Fibroblast of lung (primary cell): Measurements from ENCODE around the gene ATXN7L1. TPM values are rescaled to one million over a fixed set of nuclear protein-coding genes. Genes with fewer than 3 reads are reported as not detected.
A peak's percentile ranks its signal among the peaks of the same experiment; 100 is the strongest.

ENCODE experiments used
- DNase-seq, 2 donors: peaks; one replicate each; pipeline versions ENCODE4 v3.0.0 to v3.0.0-alpha.2; 2010; ENCODE audit warnings: low read depth in 2 of 2
- H2AFZ ChIP-seq: 2 replicates; pipeline ENCODE4 v1.5.1; 2012; ENCODE audit warnings: low read length, control low read depth, inconsistent platforms
- H3K27ac ChIP-seq: 2 replicates; pipeline ENCODE4 v1.5.1; 2011; ENCODE audit warnings: low read length, control low read depth; ENCODE audit not compliant: insufficient read depth
- H3K27me3 ChIP-seq: 2 replicates; pipeline ENCODE4 v1.5.1; 2011; ENCODE audit warnings: mild to moderate bottlenecking, low read length; ENCODE audit not compliant: control insufficient read depth, insufficient read depth
- H3K36me3 ChIP-seq: 2 replicates; pipeline ENCODE4 v1.5.1; 2011; ENCODE audit warnings: low read length; ENCODE audit not compliant: control insufficient read depth, insufficient read depth
- H3K4me1 ChIP-seq: 2 replicates; pipeline ENCODE4 v1.5.1; 2011; ENCODE audit warnings: low read length; ENCODE audit not compliant: control insufficient read depth, insufficient read depth; ENCODE audit errors: extremely low read depth
- H3K4me2 ChIP-seq: 2 replicates; pipeline ENCODE4 v1.5.1; 2011; ENCODE audit warnings: low read length, control low read depth; ENCODE audit not compliant: insufficient read depth; ENCODE audit errors: extremely low read depth
- H3K4me3 ChIP-seq, 4 experiments: fragments of 200-600 bp in 1 of 4; sonication (generic) in 1 of 4; replicated peaks in 1 of 4; 2 replicates each; pipeline ENCODE4 v1.5.1; 2011 to 2016; ENCODE audit warnings: low read length in 4 of 4, low read depth in 3 of 4, mild to moderate bottlenecking in 3 of 4, control low read depth in 2 of 4, inconsistent platforms in 1 of 4, mixed read lengths in 1 of 4; ENCODE audit not compliant: insufficient read depth in 1 of 4; ENCODE audit errors: control extremely low read depth in 1 of 4
- H3K79me2 ChIP-seq: 2 replicates; pipeline ENCODE4 v1.5.1; 2012; ENCODE audit warnings: mild to moderate bottlenecking, low read length, inconsistent platforms; ENCODE audit not compliant: control insufficient read depth, insufficient read depth
- H3K9ac ChIP-seq: 2 replicates; pipeline ENCODE4 v1.5.1; 2011; ENCODE audit warnings: mild to moderate bottlenecking, low read length, control low read depth; ENCODE audit not compliant: insufficient read depth
- H3K9me3 ChIP-seq: 2 replicates; pipeline ENCODE4 v1.5.1; 2012; ENCODE audit warnings: low read depth, low read length; ENCODE audit not compliant: control insufficient read depth, insufficient read depth
- H4K20me1 ChIP-seq: 2 replicates; pipeline ENCODE4 v1.5.1; 2011; ENCODE audit warnings: low read length; ENCODE audit not compliant: control insufficient read depth, insufficient read depth; ENCODE audit errors: extremely low read depth
- CTCF ChIP-seq, 2 donors: IDR thresholded peaks in 1 of 2; conservative IDR thresholded peaks in 1 of 2; 1 replicate in 1 of 2; 2 replicates in 1 of 2; pipeline ENCODE4 v1.5.1; 2011 to 2012; ENCODE audit warnings: low read length in 2 of 2, control low read depth in 1 of 2, inconsistent platforms in 1 of 2, low read depth in 1 of 2, mild to moderate bottlenecking in 1 of 2
- EZH2 ChIP-seq: IDR thresholded peaks from 2 replicates; pipeline ENCODE4 v1.5.1; 2012; ENCODE audit warnings: low read length, control low read depth, mild to moderate bottlenecking; ENCODE audit errors: missing control alignments
- polyA plus RNA-seq, 2 donors: library from polyadenylated mRNA; depleted of rRNA in 1 of 2; stranded (reverse) in 1 of 2; unstranded in 1 of 2; fragments of >200 nt; gene quantifications; 2 replicates each; pipeline ENCODE4 v1.2.1, GENCODE V29; 2011 to 2012; ENCODE audit warnings: missing spikeins in 1 of 2
- total RNA-seq: library from RNA; depleted of rRNA; stranded (reverse); fragments of >200 nt; gene quantifications from 2 replicates; pipeline ENCODE4 v1.2.1, GENCODE V29; 2014

Gene ATXN7L1
- total and polyA plus RNA-seq, 2 donors (not counting 1 experiment from before 2014, with no cell fraction given), result 5.1 to 9.4 TPM

- H3K4me2 ChIP-seq, result peak overlapping the region; percentile 60
- H3K27me3 ChIP-seq, result no peaks in the 10 kb centered on the region
- H3K4me1 ChIP-seq, result peaks cover 5% of the 10 kb centered on the region
- H3K79me2 ChIP-seq, result peaks cover 42% of the 10 kb centered on the region
- H3K27ac ChIP-seq, result no peak overlapping the region
- no peaks in the 10 kb centered on the region for H4K20me1 ChIP-seq
- H3K36me3 ChIP-seq, result peaks cover 2% of the 10 kb centered on the region
- peak overlapping the region in 1 of 4 experiments; percentile 86 for H3K4me3 ChIP-seq
- no peak for DNase-seq
- no peak overlapping the region for H2AFZ ChIP-seq
- TF ChIP-seq EZH2, result no peak
- no peak for TF ChIP-seq CTCF (conservative IDR thresholded peaks at IDR 0.05 in 1 of 2, IDR thresholded peaks at IDR 0.05 in 1 of 2; ENCODE audit: low read depth in 1 of 2, low read length in 2 of 2)
- H3K9ac ChIP-seq, result no peak overlapping the region
- H3K9me3 ChIP-seq, result no peaks in the 10 kb centered on the region
Measured at GRCh38 chr7:105878746-105879605, 2.6 kb upstream of the ATXN7L1 start.

GRCh38 chr7:105877736-105878135 lies 1.3 kb upstream of the ATXN7L1 start:
- H3K9me3 ChIP-seq, result no peaks in the 10 kb centered on the region
- peak overlapping the region; percentile 70 to 86 (median 76) for H3K4me3 ChIP-seq
- DNase-seq, result peak in 1 of 2 donors; percentile 2
- H3K27me3 ChIP-seq, result no peaks in the 10 kb centered on the region
- no peak for TF ChIP-seq CTCF (conservative IDR thresholded peaks at IDR 0.05 in 1 of 2, IDR thresholded peaks at IDR 0.05 in 1 of 2; ENCODE audit: low read depth in 1 of 2, low read length in 2 of 2)
- TF ChIP-seq EZH2, result no peak
- H3K79me2 ChIP-seq, result peaks cover 42% of the 10 kb centered on the region
- peak overlapping the region; percentile 70 for H3K27ac ChIP-seq
- H3K9ac ChIP-seq, result peak overlapping the region; percentile 75
- peaks cover 4% of the 10 kb centered on the region for H3K36me3 ChIP-seq
- H3K4me2 ChIP-seq, result peak overlapping the region; percentile 60
- H4K20me1 ChIP-seq, result no peaks in the 10 kb centered on the region
- peaks cover 5% of the 10 kb centered on the region for H3K4me1 ChIP-seq
- H2AFZ ChIP-seq, result peak overlapping the region; percentile 18

- Histone ChIP-seq H2AFZ (peak overlapping the region; percentile 18), H4K20me1 (no peaks in the 10 kb centered on the region), H3K9me3 (no peaks in the 10 kb centered on the region), H3K4me2 (peak overlapping the region; percentile 60), H3K27ac (peak overlapping the region; percentile 70), H3K36me3 (peaks cover 4% of the 10 kb centered on the region), H3K4me1 (peaks cover 5% of the 10 kb centered on the region), H3K4me3 (peak overlapping the region; percentile 70 to 86 (median 76)), H3K9ac (peak overlapping the region; percentile 75), H3K79me2 (peaks cover 42% of the 10 kb centered on the region), H3K27me3 (no peaks in the 10 kb centered on the region)
- TF ChIP-seq CTCF (conservative IDR thresholded peaks at IDR 0.05 in 1 of 2, IDR thresholded peaks at IDR 0.05 in 1 of 2; ENCODE audit: low read depth in 1 of 2, low read length in 2 of 2) (peak; percentile 11 to 12), EZH2 (no peak)
- DNase-seq, result peak; percentile 32 to 53
Measured at GRCh38 chr7:105876964-105877601, 684 bp upstream of the ATXN7L1 start.
